Activated CD8-positive, alpha-beta T cell treated with anti-CD3 and anti-CD28 coated beads for 36 hours (primary cell): ENCODE measurements around the gene NKX2-1. TPM values are rescaled to one million over a fixed set of nuclear protein-coding genes. Genes with fewer than 3 reads are reported as not detected.

Source experiments
- ATAC-seq: fragments of 200-7000 bp; cut with Tn5 transposase; one replicate; pipeline ENCODE4 v1.10.0; 2021; ENCODE audit warnings: mild to moderate bottlenecking, moderate library complexity
- CTCF ChIA-PET: fragments of 350-600 bp; sonication (Branson Sonifier 250); formaldehyde crosslinking; loops from one replicate; lab custom pipeline; 2021; ENCODE audit warnings: antibody characterized with exemption; lab: Charles Lee
- POLR2A ChIA-PET: fragments of 350-600 bp; sonication (Branson Sonifier 250); formaldehyde crosslinking; loops from one replicate; lab custom pipeline; 2021; ENCODE audit warnings: antibody characterized with exemption; lab: Charles Lee
- DNase-seq: peaks from one replicate; pipeline ENCODE4 v3.0.0-alpha.2; 2020
- H3K27ac Mint-ChIP-seq: one replicate; pipeline ENCODE4 v1.8.0; 2021; ENCODE audit warnings: mild to moderate bottlenecking, mixed read lengths
- H3K27me3 Mint-ChIP-seq: one replicate; pipeline ENCODE4 v1.8.0; 2021; ENCODE audit warnings: mixed read lengths
- H3K36me3 Mint-ChIP-seq: one replicate; pipeline ENCODE4 v1.8.0; 2021; ENCODE audit warnings: low read depth, mixed read lengths
- H3K4me1 Mint-ChIP-seq: one replicate; pipeline ENCODE4 v1.8.0; 2021; ENCODE audit warnings: low read depth, mixed read lengths
- H3K4me3 Mint-ChIP-seq: one replicate; pipeline ENCODE4 v1.8.0; 2021; ENCODE audit warnings: mild to moderate bottlenecking, moderate library complexity, mixed read lengths
- H3K9me3 Mint-ChIP-seq: one replicate; pipeline ENCODE4 v1.8.0; 2021; ENCODE audit warnings: mixed read lengths
- intact Hi-C: fragments of 100-400 bp; cut with micrococcal nuclease; formaldehyde crosslinking; loops from one replicate; pipeline ENCODE4 v1.10.0; 2022
- total RNA-seq, 2 experiments: library from RNA; stranded (reverse); gene quantifications; one replicate each; pipeline ENCODE4 v1.2.3, GENCODE V29; 2021
- TF ChIP-seq, protein P1 (sequence below): fragments of 200-600 bp; IDR thresholded peaks from one replicate; pipeline ENCODE4 v1.8.0; 2022; ENCODE audit warnings: antibody characterized with exemption, mild to moderate bottlenecking

Gene NKX2-1
- total RNA-seq, 2 experiments from 2014 or later = 0.25 TPM; not detected in 1

DNA sequence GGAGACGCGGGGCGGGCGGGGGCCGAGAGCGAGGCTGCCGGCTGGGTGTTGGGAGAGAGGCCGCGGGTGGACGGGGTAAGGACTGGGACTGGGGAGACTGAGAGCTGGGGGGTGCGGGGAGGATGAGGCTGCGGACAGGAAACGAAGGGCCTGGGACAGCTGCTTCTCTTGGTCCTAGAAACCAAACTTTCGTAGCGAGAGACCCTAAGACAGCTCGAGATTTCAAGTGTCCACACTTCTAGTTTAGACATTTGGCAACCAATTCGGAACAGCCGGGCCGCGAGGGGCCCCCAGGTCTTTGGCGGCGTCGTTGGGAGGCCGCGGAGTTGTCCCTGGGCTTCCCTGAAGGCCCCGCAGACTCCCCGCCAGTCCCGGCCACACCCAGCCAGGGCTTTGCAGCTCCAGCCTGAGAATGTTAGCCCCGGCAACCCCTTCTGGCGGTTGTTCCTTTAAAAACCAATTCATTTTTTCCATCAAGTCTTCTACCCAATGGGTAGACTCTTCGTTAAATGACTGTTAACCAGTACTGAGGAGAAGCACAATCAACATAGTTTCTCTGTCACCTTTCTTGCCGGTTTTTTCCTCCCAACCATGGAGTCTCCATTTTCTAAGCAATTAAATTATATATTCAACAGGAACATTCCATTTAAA lies 11.5 kb downstream of the NKX2-1 start:
- DNase-seq = no peak
- intact Hi-C loops = loop anchor here (5.0 kb wide), 1 partner anchor 149 kb away; no protein-coding TSS in a partner anchor
- ATAC-seq = no peak
- TF ChIP-seq, protein P1, sequence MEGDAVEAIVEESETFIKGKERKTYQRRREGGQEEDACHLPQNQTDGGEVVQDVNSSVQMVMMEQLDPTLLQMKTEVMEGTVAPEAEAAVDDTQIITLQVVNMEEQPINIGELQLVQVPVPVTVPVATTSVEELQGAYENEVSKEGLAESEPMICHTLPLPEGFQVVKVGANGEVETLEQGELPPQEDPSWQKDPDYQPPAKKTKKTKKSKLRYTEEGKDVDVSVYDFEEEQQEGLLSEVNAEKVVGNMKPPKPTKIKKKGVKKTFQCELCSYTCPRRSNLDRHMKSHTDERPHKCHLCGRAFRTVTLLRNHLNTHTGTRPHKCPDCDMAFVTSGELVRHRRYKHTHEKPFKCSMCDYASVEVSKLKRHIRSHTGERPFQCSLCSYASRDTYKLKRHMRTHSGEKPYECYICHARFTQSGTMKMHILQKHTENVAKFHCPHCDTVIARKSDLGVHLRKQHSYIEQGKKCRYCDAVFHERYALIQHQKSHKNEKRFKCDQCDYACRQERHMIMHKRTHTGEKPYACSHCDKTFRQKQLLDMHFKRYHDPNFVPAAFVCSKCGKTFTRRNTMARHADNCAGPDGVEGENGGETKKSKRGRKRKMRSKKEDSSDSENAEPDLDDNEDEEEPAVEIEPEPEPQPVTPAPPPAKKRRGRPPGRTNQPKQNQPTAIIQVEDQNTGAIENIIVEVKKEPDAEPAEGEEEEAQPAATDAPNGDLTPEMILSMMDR = no peak
- Mint-ChIP-seq H3K27ac (no peak overlapping the region), H3K9me3 (peaks cover 2% of the 10 kb centered on the region), H3K4me3 (no peak overlapping the region), H3K27me3 (peaks cover 82% of the 10 kb centered on the region), H3K4me1 (peaks cover 9% of the 10 kb centered on the region), H3K36me3 (peaks cover 2% of the 10 kb centered on the region)
- ChIA-PET POLR2A (no interaction called here), CTCF (interaction anchor here (0.7 to 1.3 kb wide), 4 partner anchors 13 to 433 kb away, joined by 3 read pairs; no protein-coding TSS in a partner anchor)

DNA sequence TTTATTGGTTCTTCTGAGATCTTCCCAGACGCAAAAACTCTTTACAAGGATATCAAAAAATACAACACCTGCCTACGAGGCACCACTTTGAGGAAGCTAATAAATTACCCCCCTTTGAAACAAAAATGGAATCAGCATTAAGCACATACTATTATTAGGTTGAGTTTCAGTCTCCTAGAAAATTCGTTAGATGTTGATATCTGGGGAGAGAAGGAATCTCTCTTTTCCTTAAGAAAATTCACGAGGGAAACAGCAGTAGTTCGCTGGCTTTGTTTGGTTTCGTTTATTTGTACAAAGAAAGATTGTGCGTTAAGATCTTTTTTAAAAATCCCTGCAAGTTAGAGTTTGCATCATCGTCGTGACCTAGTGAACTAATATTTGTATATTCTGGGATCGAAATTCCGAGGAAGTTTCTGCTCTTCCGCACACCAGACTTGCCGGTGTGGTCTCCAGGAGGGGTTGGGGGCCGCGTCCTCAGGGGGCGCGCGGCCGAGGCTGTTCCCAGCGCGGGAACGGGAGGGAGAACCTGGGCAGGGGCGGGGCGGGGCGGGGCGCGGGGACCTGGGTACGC lies 12.1 kb downstream of the NKX2-1 start:
- no peak overlapping the region for H3K27ac Mint-ChIP-seq
- ATAC-seq (no peak), DNase-seq (no peak)
- POLR2A ChIA-PET = no interaction called here
- peaks cover 80% of the 10 kb centered on the region for H3K27me3 Mint-ChIP-seq
- CTCF ChIA-PET = no interaction called here
- peaks cover 2% of the 10 kb centered on the region for H3K9me3 Mint-ChIP-seq
- intact Hi-C loops = loop anchor here (5.0 kb wide), 1 partner anchor 149 kb away; no protein-coding TSS in a partner anchor
- peaks cover 2% of the 10 kb centered on the region for H3K36me3 Mint-ChIP-seq
- peaks cover 9% of the 10 kb centered on the region for H3K4me1 Mint-ChIP-seq
- H3K4me3 Mint-ChIP-seq = no peak overlapping the region
- TF ChIP-seq, protein P1 = no peak

DNA sequence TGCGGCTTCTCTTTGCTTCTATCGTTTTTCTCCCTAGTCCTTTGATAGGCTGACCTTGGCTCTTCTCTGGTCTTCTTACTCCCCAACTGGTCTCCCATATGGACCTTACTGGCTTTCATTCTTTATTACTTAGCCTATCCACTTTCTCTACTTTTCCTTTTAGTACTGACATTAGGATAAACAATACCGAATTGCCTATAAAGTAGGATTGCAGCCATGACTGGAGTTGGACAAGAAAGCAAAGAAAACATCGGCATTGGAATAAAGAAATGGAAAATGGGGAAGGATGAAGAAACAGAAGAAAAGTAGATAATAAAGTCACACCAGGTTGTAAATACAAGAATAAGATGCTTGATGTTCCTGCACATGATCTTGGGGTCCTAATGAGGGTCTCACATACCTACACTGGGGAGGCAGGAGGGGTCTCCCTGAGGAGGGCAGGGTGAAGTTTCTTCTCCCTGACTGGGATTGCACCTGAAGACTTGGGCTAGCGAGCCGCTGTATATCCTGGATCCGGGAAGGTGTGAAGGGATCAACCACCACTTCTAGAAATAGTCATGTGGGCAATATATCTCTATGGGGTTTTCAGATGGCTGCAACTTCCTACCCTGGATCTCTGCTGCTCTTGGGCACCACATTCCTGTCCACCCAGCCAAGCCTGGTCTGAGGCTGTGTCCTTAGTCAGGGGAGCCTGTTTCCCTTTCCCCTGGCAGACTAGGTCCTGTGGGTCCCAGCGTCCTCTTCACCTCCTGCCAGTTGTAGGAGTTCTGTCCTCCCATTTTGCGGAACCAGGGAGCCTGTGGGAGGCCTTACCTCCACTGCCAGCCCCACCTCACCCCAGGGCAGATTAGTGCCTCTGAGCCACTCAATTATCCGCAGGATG lies 13.1 kb downstream of the NKX2-1 start:
- H3K9me3 Mint-ChIP-seq = peaks cover 2% of the 10 kb centered on the region
- ATAC-seq = no peak
- H3K36me3 Mint-ChIP-seq = peaks cover 2% of the 10 kb centered on the region
- CTCF ChIA-PET = interaction anchor here (3.3 kb wide), 1 partner anchor 17 kb away, joined by 15 read pairs; no protein-coding TSS in a partner anchor
- no peak overlapping the region for H3K27ac Mint-ChIP-seq
- H3K27me3 Mint-ChIP-seq = peaks cover 78% of the 10 kb centered on the region
- TF ChIP-seq, protein P1 = no peak
- H3K4me3 Mint-ChIP-seq = no peak overlapping the region
- intact Hi-C loops = loop anchor here (5.0 kb wide), 1 partner anchor 150 kb away; no protein-coding TSS in a partner anchor
- peaks cover 9% of the 10 kb centered on the region for H3K4me1 Mint-ChIP-seq
- no peak for DNase-seq
- POLR2A ChIA-PET = no interaction called here

DNA sequence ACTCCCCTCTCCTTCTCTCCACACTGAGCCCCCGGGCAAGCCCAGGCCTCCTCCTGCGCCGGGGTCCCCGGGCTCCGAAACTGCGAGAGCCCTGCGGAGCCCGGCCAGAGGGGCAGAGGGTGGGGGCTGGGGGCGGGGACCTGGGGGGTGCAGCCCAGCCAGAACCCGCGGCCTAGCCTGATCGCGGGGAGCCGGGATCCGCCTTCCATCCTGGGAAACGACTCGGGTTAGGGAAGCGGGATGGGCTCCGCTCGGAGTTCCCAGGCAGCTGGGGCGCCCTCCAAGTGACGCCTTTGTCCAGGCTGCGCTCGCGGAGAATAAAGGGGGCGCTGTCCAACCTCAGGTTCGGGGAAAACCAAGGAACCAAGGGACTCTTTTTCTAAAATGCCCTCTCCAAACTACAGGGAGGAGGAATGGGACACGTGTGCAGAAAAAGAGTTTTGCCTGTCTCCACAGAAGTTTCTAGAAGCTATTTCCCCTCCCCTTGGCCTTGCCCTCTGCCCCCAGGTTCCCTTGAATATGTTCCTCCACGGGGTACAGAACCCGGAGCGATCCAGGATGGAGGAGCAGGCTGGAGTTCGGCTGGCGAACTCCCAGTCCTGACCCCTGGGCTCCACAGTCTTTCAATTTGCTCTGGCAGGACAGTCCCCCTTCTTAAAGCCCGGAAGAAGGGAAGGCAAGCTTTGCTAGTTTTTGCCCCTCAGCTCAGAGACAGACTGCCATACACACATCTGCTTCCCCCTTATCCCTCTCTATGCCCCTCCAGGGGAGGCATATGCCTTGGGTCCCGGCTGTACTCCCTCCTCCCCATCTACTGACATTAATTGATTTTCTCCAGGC lies 13.9 kb downstream of the NKX2-1 start:
- Mint-ChIP-seq H3K4me1 (peaks cover 9% of the 10 kb centered on the region), H3K9me3 (peaks cover 2% of the 10 kb centered on the region), H3K36me3 (peaks cover 2% of the 10 kb centered on the region), H3K27me3 (peaks cover 77% of the 10 kb centered on the region), H3K4me3 (no peak overlapping the region), H3K27ac (no peak overlapping the region)
- TF ChIP-seq, protein P1 = no peak
- CTCF ChIA-PET = interaction anchor here (1.8 to 3.3 kb wide), 2 partner anchors 15 to 18 kb away, joined by 4 to 15 read pairs; partner anchors contain the start of gene NKX2-1
- DNase-seq (no peak), ATAC-seq (no peak)
- POLR2A ChIA-PET = no interaction called here
- intact Hi-C loops = loop anchor here (5.0 kb wide), 1 partner anchor 151 kb away; no protein-coding TSS in a partner anchor
